HG03025 (cell line): ENCODE measurements around the gene CLEC1B.
"Not testable (repeated sequence)": the region's sequence is repeated elsewhere in the genome, so short reads cannot be mapped to it uniquely, and the experiment has no call there.

Source experiments
- ATAC-seq: cut with Tn5 transposase; IDR thresholded peaks from one replicate; pipeline ENCODE4 v1.9.1; 2021; ENCODE audit warnings: mild to moderate bottlenecking, moderate library complexity; ENCODE audit not compliant: unreplicated experiment, low FRiP score

CLEC1B gene

DNA sequence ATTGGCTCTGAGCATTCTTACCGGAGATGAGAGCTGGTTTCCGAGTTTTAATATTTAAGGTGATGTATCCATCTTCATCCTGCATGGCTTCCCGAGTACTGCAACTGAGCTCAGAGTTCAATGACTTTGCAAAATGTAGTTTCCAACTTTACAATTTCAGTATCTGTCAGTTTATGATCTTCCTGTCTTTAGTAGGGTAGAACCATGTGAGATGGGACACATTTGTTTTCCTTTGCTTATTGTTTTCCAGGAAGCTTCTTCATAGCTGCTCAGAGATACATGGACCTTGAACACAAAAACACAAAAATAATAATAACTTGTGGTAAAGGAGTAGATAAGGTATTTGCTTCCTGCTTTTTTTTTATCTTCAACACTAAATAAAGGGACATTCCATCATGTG is at the start of gene CLEC1B:
Gene CLEC1B (minus strand): TSS at position 106 of the 400 bp plus-strand sequence. CDS start 21 bp downstream, at position 85.
- no peak for ATAC-seq

DNA sequence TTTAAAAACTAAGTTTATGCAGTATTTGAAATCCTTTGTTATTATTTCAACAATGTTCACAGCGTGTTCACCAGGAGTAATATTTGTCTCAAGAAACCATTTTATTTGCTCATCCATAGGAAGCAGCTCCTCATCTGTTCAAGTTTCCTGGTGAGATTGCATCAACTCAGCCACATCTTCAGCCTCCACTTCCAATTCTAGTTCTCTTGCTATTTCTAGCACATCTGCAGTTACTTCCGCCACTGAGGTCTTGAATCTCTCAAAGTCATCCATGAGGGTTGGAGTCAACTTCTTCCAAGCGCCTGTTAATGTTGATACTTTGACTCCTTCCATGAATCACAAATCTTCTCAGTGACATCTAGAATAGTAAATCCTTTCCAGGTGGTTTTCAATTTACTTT is 49.6 kb upstream of the CLEC1B start:
- no peak for ATAC-seq

DNA sequence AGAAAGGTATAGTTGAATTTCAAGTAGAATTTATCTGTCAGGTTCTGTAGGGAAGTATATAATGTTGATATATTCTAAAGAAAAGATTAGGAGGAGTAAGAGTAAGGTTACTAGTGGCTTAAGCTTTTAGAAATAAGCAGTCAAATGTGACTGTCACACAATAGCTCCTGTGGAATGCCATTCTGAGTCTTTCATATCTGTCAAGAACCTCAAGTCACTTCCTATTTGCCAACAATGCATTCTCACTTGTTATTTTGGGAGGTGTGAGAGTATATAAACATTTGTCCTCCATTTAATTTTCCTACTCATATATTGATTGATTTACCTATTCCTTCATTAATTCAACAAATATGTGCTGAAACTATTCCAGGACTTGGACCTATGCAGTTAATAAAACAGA is 43.2 kb upstream of the CLEC1B start:
- no peak for ATAC-seq

DNA sequence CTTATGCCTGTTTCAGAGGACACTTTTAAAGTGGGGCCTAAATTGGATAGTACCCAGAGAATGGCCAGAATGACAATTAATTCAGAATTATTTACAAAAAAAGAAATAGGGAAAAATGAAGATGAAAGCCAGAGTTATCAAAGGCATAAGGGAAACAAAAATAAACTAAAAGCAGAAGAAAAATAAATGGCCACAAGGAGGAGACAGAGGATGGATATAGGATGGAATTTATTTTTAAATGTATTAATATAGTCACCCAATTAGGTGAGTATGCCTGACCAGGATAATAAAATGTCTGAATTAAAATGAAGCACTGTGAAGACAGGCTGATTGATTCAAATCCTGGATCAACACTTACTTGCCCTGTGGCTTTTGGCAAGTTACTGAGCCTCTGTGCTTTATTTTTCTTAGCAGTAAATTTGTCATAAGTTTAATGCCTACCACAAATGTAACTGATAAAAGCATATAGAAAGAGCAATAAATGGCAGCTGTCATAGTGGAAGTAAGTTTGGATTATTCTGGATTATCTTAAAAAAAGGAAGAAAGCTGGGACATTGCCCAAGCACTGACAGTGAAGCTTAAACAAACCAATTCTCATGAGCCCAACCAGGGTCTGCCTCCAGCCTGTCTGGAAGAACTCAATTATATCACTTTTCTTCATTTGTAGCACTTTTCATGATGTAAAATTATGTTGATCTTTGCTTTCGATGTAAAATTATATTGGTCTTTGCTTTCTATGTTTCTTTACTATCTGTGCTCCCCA is 35.0 kb upstream of the CLEC1B start:
- ATAC-seq = no peak

DNA sequence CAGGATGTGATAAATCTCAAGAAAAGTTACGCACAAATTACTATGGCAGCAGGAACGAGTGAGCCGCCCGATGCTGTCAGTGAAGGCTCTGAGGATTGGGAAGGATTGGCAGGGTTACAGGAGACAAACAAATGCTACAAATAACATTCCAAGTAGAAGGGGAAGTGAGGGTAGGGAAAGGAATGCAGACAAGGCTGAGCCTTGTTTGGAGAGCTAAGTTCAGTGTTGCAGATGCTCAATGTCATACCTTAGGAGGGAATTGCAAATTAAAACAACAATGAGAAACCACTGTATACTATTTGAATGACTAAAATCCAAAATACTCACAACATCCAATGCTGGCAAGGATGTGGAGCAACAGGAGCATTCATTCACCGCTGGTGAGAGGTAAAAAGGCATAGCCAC is 32.9 kb upstream of the CLEC1B start:
- no peak for ATAC-seq

DNA sequence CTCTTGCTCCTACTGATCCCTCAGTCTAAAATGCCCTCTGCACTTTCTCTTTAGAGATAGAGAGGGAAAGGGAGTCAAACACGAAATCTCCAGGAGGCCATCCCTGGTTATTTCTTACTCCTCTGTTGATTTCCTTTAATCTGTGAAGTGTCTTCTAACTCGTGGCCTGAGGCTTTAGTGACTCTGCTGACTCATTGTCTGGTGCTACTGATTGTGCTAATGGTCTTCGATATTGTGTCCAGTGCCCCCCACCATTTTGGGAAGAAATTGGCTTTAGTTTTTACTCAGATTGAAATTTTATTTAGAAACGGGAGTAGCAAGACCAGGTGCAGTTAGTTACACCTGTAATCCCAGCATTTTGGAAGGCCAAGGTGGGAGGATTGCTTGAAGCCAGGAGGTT is 32.4 kb upstream of the CLEC1B start:
- ATAC-seq = no peak

DNA sequence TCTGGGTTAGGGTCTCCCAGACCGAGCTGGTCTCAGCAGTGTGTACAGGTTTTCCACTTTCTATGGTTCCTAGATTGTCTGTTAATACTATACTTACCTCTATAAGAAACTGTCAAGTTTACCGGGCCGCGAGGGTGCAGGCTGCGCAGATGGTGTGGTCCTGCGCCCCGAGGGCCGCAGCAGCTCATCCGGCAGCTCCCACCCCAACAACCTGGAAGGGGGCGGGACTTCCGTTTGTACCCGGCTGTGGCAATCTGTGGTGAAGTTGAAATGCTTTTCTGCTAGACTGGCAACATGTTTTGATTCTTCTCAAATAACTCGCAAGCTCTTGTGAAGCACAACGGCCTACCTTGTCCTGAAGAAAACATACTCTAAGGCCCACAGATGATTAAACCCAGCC is 31.5 kb upstream of the CLEC1B start, which contains the start of gene CLEC9A:
Gene CLEC9A (plus strand): TSS at position 237 of the 400 bp plus-strand sequence. CDS start 22,006 bp downstream, outside the sequence.
- ATAC-seq = no peak

DNA sequence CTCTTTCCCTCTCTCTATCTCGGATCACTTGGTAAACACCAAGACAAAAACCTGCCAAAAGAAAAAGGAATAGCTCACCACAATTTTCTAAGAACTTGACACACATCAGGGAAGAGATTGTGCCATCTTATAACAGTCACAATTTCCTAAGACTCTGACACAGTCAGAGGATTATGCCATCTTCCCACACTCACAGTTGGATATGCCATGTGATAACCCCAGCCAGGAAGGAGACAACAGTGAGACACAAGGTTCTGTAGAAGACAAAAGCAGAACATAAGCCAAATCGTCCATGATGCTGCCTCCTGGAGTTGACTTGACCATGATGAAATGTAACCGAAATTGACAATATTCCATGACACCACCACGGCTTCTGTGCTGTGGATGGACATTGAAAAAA is 28.8 kb upstream of the CLEC1B start:
- no peak for ATAC-seq

DNA sequence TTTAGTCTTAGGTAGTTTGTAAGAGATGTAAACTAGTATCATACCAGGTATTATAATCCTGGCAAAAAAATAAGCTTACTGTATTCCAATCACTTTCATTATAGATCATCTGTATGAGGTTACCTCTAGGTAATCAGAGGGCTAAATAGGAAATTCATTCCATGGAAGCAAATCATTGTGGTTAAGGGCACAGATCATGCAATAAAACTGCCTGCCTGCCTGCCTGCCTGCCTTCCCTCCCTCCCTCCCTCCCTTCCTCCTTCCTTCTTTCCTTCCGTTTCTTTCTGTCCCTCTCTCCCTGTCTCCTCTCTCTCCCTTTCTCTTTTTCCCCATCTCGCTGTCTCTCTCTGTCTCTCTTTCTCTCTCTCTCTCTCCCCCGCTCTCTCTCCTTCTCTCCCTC is 28.4 kb upstream of the CLEC1B start:
- no peak for ATAC-seq

DNA sequence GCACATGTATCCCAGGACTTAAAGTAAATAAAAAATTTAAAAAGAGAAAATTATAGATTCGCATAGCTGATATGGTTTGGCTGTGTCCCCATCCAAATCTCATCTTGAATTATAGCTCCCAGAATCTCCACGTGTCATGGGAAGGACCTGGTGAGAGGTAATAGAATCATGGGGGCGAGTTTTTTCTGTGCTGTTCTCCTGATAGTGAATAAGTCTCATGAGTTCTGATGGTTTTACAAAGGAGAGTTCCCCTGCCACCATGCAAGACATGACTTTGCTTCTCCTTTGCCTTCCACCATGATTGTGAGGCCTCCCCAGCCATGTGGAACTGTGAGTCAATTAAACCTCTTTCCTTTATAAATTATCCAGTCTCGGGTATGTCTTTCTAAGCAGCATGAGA is 27.7 kb upstream of the CLEC1B start:
- ATAC-seq = not testable (repeated sequence)

DNA sequence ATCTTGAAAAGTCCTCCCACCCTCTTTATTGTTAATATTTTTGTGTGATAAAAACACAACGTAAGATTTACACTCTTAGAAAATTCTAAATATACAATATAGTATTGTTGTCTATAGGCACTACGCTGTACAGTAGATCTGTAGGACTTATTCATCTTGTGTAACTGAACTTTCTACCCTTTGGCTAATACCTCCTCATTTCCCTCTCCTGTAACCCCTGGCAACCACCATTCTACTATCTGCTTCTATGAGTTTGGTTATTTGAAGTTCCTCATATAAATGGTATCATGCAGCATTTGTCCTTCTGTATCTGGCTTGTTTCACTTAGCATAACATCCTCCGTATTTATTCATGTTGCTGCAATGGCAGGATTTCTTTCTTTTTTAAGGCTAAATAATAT is 26.3 kb upstream of the CLEC1B start:
- ATAC-seq = no peak

DNA sequence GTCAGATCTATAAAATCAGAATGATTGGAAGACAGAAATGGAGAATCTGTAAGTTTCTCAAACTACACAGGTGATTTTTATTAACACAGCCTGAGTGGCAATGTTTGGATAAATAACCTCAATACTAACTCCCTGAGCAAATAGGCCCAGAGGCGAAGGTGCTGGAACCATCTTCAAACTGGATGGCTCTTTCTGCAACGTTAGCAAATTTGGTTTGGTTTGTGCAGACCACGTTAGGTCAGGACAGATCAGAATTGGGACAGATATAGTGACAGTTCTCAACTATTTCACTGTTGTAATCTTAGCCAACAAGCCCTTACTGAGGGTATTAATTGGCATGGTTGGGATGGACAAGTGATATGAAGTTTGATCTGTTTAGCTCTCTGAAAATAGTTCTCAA is 22.4 kb upstream of the CLEC1B start:
- ATAC-seq = no peak

DNA sequence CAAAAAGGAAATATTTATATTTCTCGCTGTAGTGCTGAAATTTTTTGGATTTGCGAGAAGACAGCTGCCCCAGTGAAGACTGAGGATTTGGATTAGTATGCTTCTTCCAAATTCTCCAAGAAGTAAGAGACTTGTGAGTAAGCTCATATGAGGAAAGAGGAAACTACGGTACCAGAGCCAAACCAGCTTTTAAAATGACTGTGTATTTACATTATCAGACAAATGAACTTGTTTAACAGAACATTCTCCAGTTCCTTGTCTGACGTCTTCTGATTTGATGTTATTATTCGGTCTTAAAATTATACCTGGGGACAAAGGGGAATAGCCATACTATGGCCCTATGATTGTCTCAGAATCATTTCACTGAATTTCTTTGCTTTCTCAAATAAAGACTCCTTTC is 19.5 kb upstream of the CLEC1B start:
- no peak for ATAC-seq

DNA sequence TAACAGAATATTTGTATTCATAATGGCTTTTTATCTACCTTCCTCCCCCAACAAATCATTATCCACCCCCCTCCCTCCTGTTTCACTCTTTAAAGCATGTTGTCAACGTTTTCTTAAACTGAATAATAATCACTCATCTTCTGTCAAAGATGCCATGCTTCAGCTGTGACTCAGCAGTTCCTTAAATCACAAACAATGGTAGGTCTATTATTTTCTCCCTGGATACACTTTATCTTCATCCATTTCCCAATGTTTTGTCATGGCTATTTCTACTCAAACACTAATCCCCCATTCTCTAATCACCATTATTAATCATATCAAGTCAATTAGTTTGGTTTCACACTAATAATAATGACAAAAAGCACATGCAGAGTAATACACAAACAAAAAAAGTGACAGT is 18.0 kb upstream of the CLEC1B start:
- ATAC-seq = no peak

DNA sequence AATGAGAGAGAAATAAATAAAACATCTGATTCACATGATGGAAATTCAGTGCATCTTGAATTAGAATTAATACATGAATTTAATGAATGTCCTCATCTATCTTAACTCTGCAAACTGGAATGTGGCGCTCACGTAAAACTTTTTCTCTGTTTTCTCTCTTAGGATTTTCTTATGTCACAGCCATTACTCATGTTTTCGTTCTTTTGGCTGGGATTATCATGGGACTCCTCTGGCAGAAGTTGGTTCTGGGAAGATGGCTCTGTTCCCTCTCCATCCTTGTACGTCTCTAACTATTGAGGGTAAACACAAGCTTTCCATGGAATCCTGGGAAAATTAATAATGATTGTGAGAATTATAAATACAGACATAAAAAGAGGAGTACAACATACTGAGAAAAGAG is 16.5 kb upstream of the CLEC1B start:
- no peak for ATAC-seq

DNA sequence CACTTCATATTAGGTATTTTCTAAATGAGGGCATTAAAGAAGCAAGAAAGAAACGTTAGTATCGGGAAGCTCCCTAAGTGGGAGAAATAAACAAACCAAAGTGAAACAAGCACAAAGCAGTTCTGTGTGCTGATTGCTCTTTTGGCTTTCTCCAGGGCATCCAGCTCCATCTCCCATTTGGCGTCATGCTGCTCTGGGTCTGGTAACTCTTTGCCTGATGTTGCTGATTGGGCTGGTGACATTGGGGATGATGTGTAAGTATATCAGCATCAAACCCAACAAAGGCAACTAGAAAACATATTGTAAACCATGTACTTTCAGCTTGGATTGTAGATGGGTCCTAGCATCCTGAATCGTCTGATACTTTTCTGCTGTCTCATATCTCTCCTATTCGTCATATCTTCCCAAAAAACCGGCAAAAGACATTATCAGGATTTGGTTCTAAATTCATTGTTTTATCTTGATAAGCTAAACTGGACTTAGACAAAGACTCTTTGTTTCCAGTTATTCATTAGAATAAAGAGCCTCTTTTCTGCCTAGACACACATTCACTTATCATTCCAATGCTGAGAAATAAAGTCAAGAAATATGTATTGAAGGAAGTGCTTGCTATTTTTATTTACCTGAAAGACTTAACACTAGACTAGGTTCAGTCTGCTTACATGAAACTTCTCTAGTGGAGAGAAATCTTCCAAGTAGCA is 13.9 kb upstream of the CLEC1B start:
- ATAC-seq = no peak

DNA sequence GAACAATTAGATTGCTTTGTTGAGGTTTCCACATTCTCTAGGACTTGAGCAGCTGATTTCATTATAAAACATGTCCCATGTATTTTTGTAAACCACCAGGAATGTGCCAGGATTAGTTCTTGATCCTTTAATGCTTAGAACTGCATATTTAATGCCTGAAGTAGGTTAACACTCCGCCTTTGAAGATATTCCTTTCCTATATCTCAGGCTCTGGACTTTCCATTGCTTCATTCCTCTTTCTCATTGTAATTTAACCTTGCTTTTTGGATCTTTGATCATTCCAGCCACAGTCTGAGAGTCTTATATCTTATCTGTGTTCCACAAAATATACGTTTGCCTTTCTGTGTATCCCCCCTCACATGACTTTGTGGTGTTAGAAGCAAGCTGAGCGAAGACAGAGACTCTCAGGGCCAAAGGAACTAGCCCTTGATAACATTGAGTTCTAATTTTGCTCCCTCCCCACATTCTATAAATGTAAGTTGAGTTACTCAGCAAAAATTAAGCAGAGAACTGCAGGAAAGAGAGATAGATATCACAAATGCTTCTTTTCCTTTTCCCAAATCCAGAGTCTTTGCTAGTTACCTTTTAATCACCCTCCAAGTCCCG is 2.4 kb upstream of the CLEC1B start:
- ATAC-seq = no peak

DNA sequence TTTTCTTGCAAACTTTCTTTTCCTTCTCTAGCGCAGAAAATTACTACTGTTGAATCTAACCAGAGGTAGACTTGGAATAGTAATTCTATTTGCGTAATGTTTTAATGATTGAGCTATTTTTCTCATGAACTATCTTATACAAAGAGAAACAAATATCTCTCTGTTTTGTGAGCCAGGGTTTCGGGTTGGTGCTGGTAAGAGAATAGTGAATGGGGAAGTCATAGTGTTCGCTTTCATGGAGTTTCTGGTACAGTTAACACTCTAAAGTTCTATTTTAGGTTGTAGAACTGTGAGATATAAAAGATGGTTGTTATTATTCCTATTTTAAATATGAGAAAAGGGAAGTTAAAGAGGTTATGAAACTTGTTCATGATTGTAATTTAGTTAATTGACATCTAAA is 6.6 kb downstream of the CLEC1B start:
- ATAC-seq = no peak

DNA sequence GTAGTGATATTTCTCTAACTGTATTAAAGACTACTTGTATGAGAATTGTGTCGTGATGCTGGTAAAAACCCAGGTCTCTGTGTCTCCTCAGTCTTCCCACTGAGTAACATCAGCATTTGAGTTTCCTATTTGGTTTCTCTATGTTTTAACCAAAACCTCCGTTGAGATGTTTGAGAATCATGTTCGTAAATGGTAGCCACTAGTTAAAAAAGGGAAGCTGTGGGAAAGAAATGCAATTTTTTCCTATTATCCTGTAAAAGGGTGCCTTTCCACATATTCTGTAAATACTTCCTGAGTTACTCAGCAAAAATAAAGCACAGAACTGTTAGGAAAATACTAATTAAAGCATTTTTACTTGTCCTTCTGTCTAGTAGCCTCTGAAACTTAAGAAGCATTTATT is 7.0 kb downstream of the CLEC1B start:
- ATAC-seq = no peak

DNA sequence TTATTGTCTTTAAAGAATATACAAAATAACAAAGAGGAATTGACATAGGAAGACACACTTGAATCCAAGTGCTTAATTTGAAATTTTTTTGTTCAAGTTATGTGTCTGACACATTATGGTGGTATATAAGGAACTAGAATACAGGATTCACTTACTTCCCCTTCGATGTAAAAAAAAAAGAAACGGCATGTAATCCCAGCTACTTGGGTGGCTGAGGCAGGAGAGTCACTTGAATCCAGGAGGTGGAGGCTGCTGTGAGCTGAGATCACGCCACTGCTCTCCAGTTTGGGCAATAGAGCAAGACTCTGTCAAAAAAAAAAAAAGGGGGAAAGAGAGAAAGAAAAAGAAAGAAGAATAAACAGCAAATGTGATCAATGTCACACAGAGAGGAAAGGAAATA is 18.8 kb downstream of the CLEC1B start:
- ATAC-seq = no peak

DNA sequence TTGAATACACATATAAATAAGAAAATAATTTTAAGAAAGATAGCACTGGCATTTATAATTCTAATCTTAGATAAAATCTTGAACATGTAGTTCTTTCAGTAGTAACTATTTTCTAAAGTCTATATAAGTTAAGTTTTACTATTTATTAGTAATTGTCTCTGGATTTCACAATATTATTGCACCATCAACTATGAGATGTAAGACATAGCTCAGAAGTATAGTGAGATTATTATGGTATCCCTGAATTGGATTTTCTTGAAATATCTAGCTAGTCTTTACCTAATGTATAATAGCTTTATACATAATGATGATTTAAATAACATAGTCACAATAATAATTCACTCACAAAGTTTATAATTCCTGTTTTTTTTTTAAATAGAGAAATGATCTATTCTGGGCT is 21.0 kb downstream of the CLEC1B start:
- ATAC-seq = no peak

DNA sequence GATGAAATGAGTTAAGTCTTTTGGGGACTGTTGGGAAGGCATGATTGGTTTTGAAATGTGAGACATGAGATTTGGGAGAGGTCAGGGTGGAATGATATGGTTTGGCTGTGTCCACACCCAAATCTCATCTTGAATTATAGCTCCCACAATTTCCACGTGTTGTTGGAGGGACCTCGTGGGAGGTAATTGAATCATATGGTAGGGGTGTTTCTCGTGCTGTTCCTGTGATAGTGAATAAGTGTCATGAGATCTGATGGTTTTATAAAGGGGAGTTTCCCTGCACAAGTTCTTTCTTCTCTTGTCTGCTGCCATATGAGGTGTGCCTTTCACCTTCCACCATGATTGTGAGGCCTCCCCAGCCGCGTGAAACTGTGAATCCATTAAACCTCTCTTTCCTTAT is 22.3 kb downstream of the CLEC1B start:
- ATAC-seq = not testable (repeated sequence)
